ENCODE data around the gene IL4I1.

- TF ChIP-seq EZH2 (IDR thresholded peaks at IDR 0.05) (no peak), POLR2AphosphoS5 (IDR thresholded peaks at IDR 0.05; ENCODE audit: borderline replicate concordance, low read depth, low read length) (peak; percentile 14; the same call in 1 of the 2 replicates)
Observed at GRCh38 chr19:49855277-49855675, 41.4 kb downstream of the IL4I1 start.

Data from SK-N-MC (cell line).